Transverse colon (tissue), 4 donors: ENCODE measurements around the gene TMEM245. TPM values are rescaled to one million over a fixed set of nuclear protein-coding genes. Genes with fewer than 3 reads are reported as not detected.

ENCODE experiments used
- DNase-seq: peaks from one replicate; pipeline ENCODE4 v3.0.0-alpha.2; 2019
- H3K27ac ChIP-seq, 4 donors: fragments of 200-600 bp; sonication (generic); 2 replicates each; pipeline ENCODE4 v1.5.1; 2016 to 2018; ENCODE audit warnings: inconsistent platforms in 4 of 4
- H3K27me3 ChIP-seq: fragments of 200-600 bp; sonication (generic); 2 replicates; pipeline ENCODE4 v1.5.1; 2017; ENCODE audit warnings: inconsistent platforms
- H3K36me3 ChIP-seq, 4 donors: fragments of 200-600 bp; sonication (generic); 2 replicates each; pipeline ENCODE4 v1.5.1; 2017 to 2019; ENCODE audit warnings: inconsistent platforms in 4 of 4
- H3K4me1 ChIP-seq, 4 donors: fragments of 200-600 bp; sonication (generic); 2 replicates each; pipeline ENCODE4 v1.5.1; 2017 to 2020; ENCODE audit warnings: inconsistent platforms in 4 of 4
- H3K4me3 ChIP-seq, 4 donors: fragments of 200-600 bp; sonication (generic); 1 replicate in 1 of 4; 2 replicates in 3 of 4; pipeline versions ENCODE4 v1.5.1 to v1.6.1; 2017 to 2019; ENCODE audit warnings: inconsistent platforms in 4 of 4
- H3K9me3 ChIP-seq, 2 donors: fragments of 200-600 bp; sonication (generic); 2 replicates each; pipeline ENCODE4 v1.5.1; 2017 to 2019; ENCODE audit warnings: inconsistent platforms in 2 of 2
- EP300 ChIP-seq: sonication (generic); formaldehyde crosslinking; IDR thresholded peaks from one replicate; pipeline ENCODE4 v1.6.1; 2017; ENCODE audit warnings: antibody characterized with exemption, low read depth
- POLR2A ChIP-seq: fragments of 450-650 bp; IDR thresholded peaks from one replicate; pipeline ENCODE4 v1.6.1; 2016; ENCODE audit warnings: antibody characterized with exemption, mild to moderate bottlenecking, moderate library complexity
- POLR2AphosphoS5 ChIP-seq, 3 donors: sonication (generic); formaldehyde crosslinking; IDR thresholded peaks; one replicate each; pipeline ENCODE4 v1.6.1; 2016; ENCODE audit warnings: antibody characterized with exemption in 3 of 3
- WGBS, 2 donors: methylation state at CpG; one replicate each; pipeline ENCODE4 v1.1.5; 2018; ENCODE audit warnings: low coverage in 1 of 2; 5-methylcytosine and 5-hydroxymethylcytosine counted together
- in situ Hi-C, 4 donors: fragments of 200-750 bp; cut with MboI; loops; one replicate each; pipeline versions ENCODE4 v1.15.0 to v1.15.1; 2017; ENCODE audit warnings: low sequenced_read_pairs in 3 of 4, low pct_ligation_motif_present in 1 of 4, low pct_unique_long_range_greater_than_20kb in 1 of 4
- intact Hi-C: fragments of 100-400 bp; cut with DNase I; formaldehyde crosslinking; loops from one replicate; pipeline ENCODE4 v1.15.1; 2023; ENCODE audit warnings: low total_unique reads
- total RNA-seq, 4 donors: library from RNA; depleted of rRNA; stranded (reverse); fragments of >200 nt; gene quantifications; one replicate each; pipeline ENCODE4 v1.1.0, GENCODE V29; 2016
- TF ChIP-seq, protein P1 (sequence below), 5 experiments: fragments of 200-600 bp in 3 of 5; fragments of 450-650 bp in 2 of 5; sonication (generic) in 3 of 5; IDR thresholded peaks; 1 replicate in 2 of 5; 2 replicates in 3 of 5; pipeline ENCODE4 v1.5.1; 2016 to 2017; ENCODE audit warnings: antibody characterized with exemption in 5 of 5, inconsistent platforms in 3 of 5, mild to moderate bottlenecking in 2 of 5, moderate library complexity in 1 of 5

TMEM245 gene
- total RNA-seq, 4 donors from 2014 or later = 28.5 to 63.6 (median 58.7) TPM

- Histone ChIP-seq H3K4me1 (peaks cover 1 to 18% (median 10%) of the 10 kb centered on the region in 4 donors), H3K36me3 (peaks cover 0 to 10% (median 5%) of the 10 kb centered on the region in 4 donors), H3K27ac (no peak overlapping the region), H3K4me3 (no peak overlapping the region), H3K9me3 (no peaks in the 10 kb centered on the region), H3K27me3 (no peaks in the 10 kb centered on the region)
- no peak for DNase-seq
- intact Hi-C loops = no loop called here
- TF ChIP-seq POLR2AphosphoS5 (IDR thresholded peaks at IDR 0.05) = no peak
- no peak for TF ChIP-seq EP300
- TF ChIP-seq, protein P1, sequence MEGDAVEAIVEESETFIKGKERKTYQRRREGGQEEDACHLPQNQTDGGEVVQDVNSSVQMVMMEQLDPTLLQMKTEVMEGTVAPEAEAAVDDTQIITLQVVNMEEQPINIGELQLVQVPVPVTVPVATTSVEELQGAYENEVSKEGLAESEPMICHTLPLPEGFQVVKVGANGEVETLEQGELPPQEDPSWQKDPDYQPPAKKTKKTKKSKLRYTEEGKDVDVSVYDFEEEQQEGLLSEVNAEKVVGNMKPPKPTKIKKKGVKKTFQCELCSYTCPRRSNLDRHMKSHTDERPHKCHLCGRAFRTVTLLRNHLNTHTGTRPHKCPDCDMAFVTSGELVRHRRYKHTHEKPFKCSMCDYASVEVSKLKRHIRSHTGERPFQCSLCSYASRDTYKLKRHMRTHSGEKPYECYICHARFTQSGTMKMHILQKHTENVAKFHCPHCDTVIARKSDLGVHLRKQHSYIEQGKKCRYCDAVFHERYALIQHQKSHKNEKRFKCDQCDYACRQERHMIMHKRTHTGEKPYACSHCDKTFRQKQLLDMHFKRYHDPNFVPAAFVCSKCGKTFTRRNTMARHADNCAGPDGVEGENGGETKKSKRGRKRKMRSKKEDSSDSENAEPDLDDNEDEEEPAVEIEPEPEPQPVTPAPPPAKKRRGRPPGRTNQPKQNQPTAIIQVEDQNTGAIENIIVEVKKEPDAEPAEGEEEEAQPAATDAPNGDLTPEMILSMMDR (IDR thresholded peaks at IDR 0.05) = no peak
- TF ChIP-seq POLR2A = no peak
- in situ Hi-C loops = no loop called here
Observed at GRCh38 chr9:109017061-109017460, 102.7 kb downstream of the TMEM245 start.

- DNase-seq = no peak
- whole genome bisulfite sequencing, 2 donors = 93 to 100% methylated on average over 1 of the region's 1 CpG
- in situ Hi-C loops = no loop called here
- Histone ChIP-seq H3K4me1 (peaks cover 7 to 26% (median 18%) of the 10 kb centered on the region in 4 donors), H3K27me3 (no peaks in the 10 kb centered on the region), H3K27ac (no peak overlapping the region), H3K4me3 (no peak overlapping the region), H3K36me3 (peaks cover 0 to 10% (median 5%) of the 10 kb centered on the region in 4 donors), H3K9me3 (no peaks in the 10 kb centered on the region)
- intact Hi-C loops = no loop called here
- TF ChIP-seq EP300 = no peak
- TF ChIP-seq POLR2AphosphoS5 (IDR thresholded peaks at IDR 0.05) = no peak
- TF ChIP-seq, protein P1 (IDR thresholded peaks at IDR 0.05) = no peak
- TF ChIP-seq POLR2A = no peak
Observed at GRCh38 chr9:109016132-109016531, 103.6 kb downstream of the TMEM245 start.

DNA sequence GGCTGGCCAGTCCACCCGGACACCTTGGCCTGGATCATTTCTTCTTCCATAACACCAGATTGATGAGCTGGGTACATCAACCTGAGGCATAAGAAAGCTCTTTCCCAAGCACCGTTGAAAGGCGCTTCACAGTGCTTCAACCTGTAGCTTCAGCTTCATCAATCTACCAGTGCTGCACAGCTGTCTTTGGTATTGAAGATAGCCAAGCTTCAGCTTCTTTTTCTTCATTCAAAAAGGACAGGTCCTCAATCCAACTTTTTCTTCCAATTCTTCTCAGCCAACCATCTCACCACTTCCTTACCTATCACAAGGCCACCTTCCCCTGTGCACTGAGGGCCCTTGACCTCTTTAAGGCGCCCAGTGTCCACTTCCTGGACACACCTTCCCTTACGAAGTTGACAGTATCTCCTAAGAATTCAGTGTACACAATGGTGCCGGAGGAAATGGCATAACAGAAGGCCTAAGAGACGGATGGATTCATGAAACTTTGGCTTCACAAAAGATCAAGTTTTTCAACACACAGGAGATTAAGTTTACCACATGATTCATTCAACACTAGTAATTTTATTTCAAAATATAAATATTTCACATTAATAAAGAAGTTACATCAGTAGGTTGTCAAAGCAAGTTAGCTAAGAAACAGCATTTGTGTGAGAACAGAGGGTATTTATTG, 105.0 kb downstream of the TMEM245 start:
- Histone ChIP-seq H3K36me3 (peaks cover 0 to 4% (median 2%) of the 10 kb centered on the region in 4 donors), H3K9me3 (no peaks in the 10 kb centered on the region), H3K27me3 (no peaks in the 10 kb centered on the region), H3K4me3 (no peak overlapping the region), H3K4me1 (peaks cover 7 to 34% (median 20%) of the 10 kb centered on the region in 4 donors), H3K27ac (peak overlapping the region; percentile 89 to 97 (median 95))
- intact Hi-C loops (no loop called here), in situ Hi-C loops (no loop called here)
- TF ChIP-seq EP300 (no peak), POLR2AphosphoS5 (IDR thresholded peaks at IDR 0.05) (no peak), POLR2A (no peak)
- TF ChIP-seq, protein P1 (IDR thresholded peaks at IDR 0.05) = no peak
- WGBS, 2 donors = 80 to 82% methylated on average over 3 to 7 of the region's 7 CpGs
- DNase-seq = no peak

- Histone ChIP-seq H3K9me3 (no peaks in the 10 kb centered on the region), H3K27ac (peak overlapping the region; percentile 89 to 97 (median 95)), H3K4me1 (peaks cover 7 to 34% (median 20%) of the 10 kb centered on the region in 4 donors), H3K36me3 (no peaks in the 10 kb centered on the region), H3K4me3 (peak overlapping the region; percentile 8 to 97 (median 82)), H3K27me3 (no peaks in the 10 kb centered on the region)
- TF ChIP-seq POLR2A (no peak), EP300 (no peak), POLR2AphosphoS5 (IDR thresholded peaks at IDR 0.05) (no peak)
- TF ChIP-seq, protein P1 (IDR thresholded peaks at IDR 0.05) = no peak
- intact Hi-C loops = no loop called here
- peak; percentile 15 for DNase-seq
- in situ Hi-C loops = no loop called here
- 34 to 52% methylated on average over 4 to 10 of the region's 19 CpGs for WGBS, 2 donors
Observed at GRCh38 chr9:109013679-109014607, 105.8 kb downstream of the TMEM245 start.
